OCI-LY1 (cell line): ENCODE data around the gene GAS2L1.

Experiments
- H2AFZ ChIP-seq: fragments of 200-600 bp; sonication (generic), shearing (Covaris generic); 2 replicates; pipeline ENCODE4 v1.6.0; 2014; ENCODE audit warnings: antibody characterized with exemption, mild to moderate bottlenecking, low read length
- H3F3A ChIP-seq: fragments of 200-600 bp; sonication (generic), shearing (Covaris generic); 2 replicates; pipeline ENCODE4 v1.6.0; 2014; ENCODE audit warnings: mild to moderate bottlenecking, antibody characterized with exemption, low read length, moderate library complexity; ENCODE audit not compliant: insufficient read depth
- H3K27ac ChIP-seq: fragments of 200-600 bp; sonication (generic); 2 replicates; pipeline ENCODE4 v1.5.1; 2014; ENCODE audit warnings: low read length, mixed run types, mild to moderate bottlenecking, low read depth; ENCODE audit not compliant: poor library complexity, severe bottlenecking
- H3K27me3 ChIP-seq: fragments of 200-600 bp; sonication (generic); 2 replicates; pipeline ENCODE4 v1.6.0; 2014; ENCODE audit warnings: antibody characterized with exemption, mild to moderate bottlenecking, low read length, moderate library complexity; ENCODE audit not compliant: insufficient read depth
- H3K36me3 ChIP-seq: fragments of 200-600 bp; sonication (generic); 2 replicates; pipeline ENCODE4 v1.6.1; 2014; ENCODE audit warnings: mild to moderate bottlenecking, antibody characterized with exemption, low read length, moderate library complexity, mixed read lengths; ENCODE audit not compliant: insufficient read depth
- H3K4me1 ChIP-seq: fragments of 200-600 bp; sonication (generic); 2 replicates; pipeline ENCODE4 v1.5.1; 2014; ENCODE audit warnings: mild to moderate bottlenecking, low read length, moderate library complexity; ENCODE audit not compliant: insufficient read depth, severe bottlenecking
- H3K4me2 ChIP-seq: fragments of 200-600 bp; sonication (generic), shearing (Covaris generic); 2 replicates; pipeline ENCODE4 v1.6.1; 2014; ENCODE audit warnings: low read length
- H3K4me3 ChIP-seq: fragments of 200-600 bp; sonication (generic); 2 replicates; pipeline ENCODE4 v1.5.1; 2014; ENCODE audit warnings: low read length, low read depth, mild to moderate bottlenecking, mixed read lengths; ENCODE audit not compliant: poor library complexity, severe bottlenecking
- H3K79me2 ChIP-seq: fragments of 200-600 bp; shearing (Covaris generic); 2 replicates; pipeline ENCODE4 v1.6.1; 2016; ENCODE audit warnings: mixed run types, low read length, mixed read lengths; ENCODE audit not compliant: insufficient read depth
- H3K9ac ChIP-seq: fragments of 200-600 bp; sonication (generic), shearing (Covaris generic); 2 replicates; pipeline ENCODE4 v1.6.1; 2014; ENCODE audit warnings: mild to moderate bottlenecking, low read length, mixed read lengths
- H3K9me2 ChIP-seq: fragments of 200-600 bp; sonication (generic), shearing (Covaris generic); 2 replicates; pipeline ENCODE4 v1.6.1; 2014; ENCODE audit warnings: low read depth, mild to moderate bottlenecking, low read length, mixed read lengths
- H3K9me3 ChIP-seq: fragments of 200-600 bp; shearing (Covaris generic); 2 replicates; pipeline ENCODE4 v1.6.1; 2014; ENCODE audit warnings: low read length, mixed read lengths
- H4K20me1 ChIP-seq: fragments of 200-600 bp; sonication (generic), shearing (Covaris generic); 2 replicates; pipeline ENCODE4 v1.6.0; 2016; ENCODE audit warnings: mild to moderate bottlenecking, low read length; ENCODE audit not compliant: insufficient read depth
- CTCF ChIP-seq: fragments of 200-600 bp; sonication (generic), shearing (Covaris generic); IDR thresholded peaks from 2 replicates; pipeline ENCODE4 v1.5.1; 2017; ENCODE audit warnings: mild to moderate bottlenecking, antibody characterized with exemption, low read length, moderate library complexity, mixed read lengths
- EZH2 ChIP-seq: fragments of 200-600 bp; sonication (generic), shearing (Covaris generic); IDR thresholded peaks from 2 replicates; pipeline ENCODE4 v1.8.0; 2017; ENCODE audit warnings: borderline replicate concordance, mixed run types, mild to moderate bottlenecking, antibody characterized with exemption, low read length, moderate library complexity, mixed read lengths

The GAS2L1 gene

GRCh38 chr22:29302402-29302680 lies 4.1 kb upstream of the GAS2L1 start:
- H3K4me2 ChIP-seq, result no peak overlapping the region
- peaks cover 8% of the 10 kb centered on the region for H3K4me1 ChIP-seq
- no peak overlapping the region for H3K9ac ChIP-seq
- peaks cover 39% of the 10 kb centered on the region for H3K36me3 ChIP-seq
- no peaks in the 10 kb centered on the region for H3K9me3 ChIP-seq
- H2AFZ ChIP-seq, result no peak overlapping the region
- no peaks in the 10 kb centered on the region for H3F3A ChIP-seq
- H3K27me3 ChIP-seq, result peaks cover 8% of the 10 kb centered on the region; the same call in 1 of the 2 replicates
- H3K4me3 ChIP-seq, result no peak overlapping the region
- no peak overlapping the region for H3K27ac ChIP-seq
- TF ChIP-seq EZH2 (no peak), CTCF (no peak)
- H3K79me2 ChIP-seq, result no peaks in the 10 kb centered on the region
- no peaks in the 10 kb centered on the region for H4K20me1 ChIP-seq
- no peaks in the 10 kb centered on the region for H3K9me2 ChIP-seq

DNA sequence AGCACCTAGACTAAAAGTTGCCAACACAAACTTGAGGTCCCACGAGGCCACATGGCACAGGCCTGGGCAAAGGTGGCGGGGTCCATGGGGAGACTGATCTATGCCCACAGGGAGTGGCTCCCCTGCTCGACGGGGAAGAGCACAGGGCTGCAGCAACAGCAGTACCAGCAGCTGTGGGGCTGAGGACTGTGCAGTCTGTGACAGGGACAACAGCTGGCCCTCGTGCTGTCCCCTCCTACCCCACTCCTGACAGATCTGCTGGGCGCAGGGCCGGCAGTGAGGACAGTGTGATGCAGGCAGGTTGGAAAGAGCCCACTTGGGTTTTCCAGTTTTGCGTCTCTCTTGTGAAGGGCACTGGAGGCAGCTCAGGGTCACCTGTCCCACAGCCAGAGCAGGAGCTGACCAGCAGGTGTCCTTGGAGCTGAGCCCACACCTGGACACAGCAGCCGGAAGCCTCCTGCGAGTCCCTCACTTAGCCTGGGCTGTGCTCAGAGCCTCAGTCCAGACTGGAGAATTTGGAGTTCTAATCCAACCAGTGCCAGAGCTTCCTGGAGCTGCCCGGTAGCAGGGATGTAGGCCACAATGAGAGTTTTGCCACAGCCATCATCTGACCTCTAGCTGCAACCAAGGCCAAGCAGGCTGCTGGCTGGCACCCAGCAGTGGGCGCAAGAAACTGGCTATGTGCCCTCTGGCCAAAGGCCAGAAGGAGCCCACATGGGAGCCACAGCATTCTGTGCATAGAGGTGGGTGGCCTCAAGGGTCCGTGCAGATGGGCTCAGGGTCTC lies 3.6 kb upstream of the GAS2L1 start:
- no peak overlapping the region for H3K27ac ChIP-seq

DNA sequence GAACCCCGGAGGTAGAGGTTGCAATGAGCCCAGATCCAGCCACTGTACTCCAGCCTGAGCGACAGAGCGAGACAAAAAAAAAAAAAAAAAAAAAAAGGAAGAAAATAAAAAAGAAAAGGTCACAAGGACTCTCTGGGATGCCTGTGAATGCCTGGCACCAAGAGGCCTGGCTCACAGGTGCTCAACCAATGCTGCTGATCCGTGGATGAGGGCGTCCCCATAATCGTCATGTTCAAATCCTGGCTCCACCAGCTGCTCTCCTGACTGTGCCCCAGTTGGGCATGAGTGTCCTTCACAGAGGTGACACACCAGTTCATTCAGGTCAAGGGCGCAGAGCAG lies 645 bp upstream of the GAS2L1 start:
- Histone ChIP-seq H3K9ac (no peak overlapping the region), H3K27ac (no peak overlapping the region)

More for the DNA sequence above, 3.6 kb upstream of the GAS2L1 start:
- Histone ChIP-seq H3K9ac (no peak overlapping the region), H3K9me3 (no peaks in the 10 kb centered on the region), H3K36me3 (peaks cover 34% of the 10 kb centered on the region), H3K4me2 (no peak overlapping the region), H3F3A (no peaks in the 10 kb centered on the region), H3K9me2 (no peaks in the 10 kb centered on the region), H3K4me1 (peaks cover 8% of the 10 kb centered on the region), H3K27me3 (peaks cover 8% of the 10 kb centered on the region; the same call in 1 of the 2 replicates), H2AFZ (no peak overlapping the region), H3K4me3 (no peak overlapping the region), H3K79me2 (no peaks in the 10 kb centered on the region), H4K20me1 (no peaks in the 10 kb centered on the region)
- TF ChIP-seq EZH2, result no peak
- no peak for TF ChIP-seq CTCF

More for the DNA sequence above, 645 bp upstream of the GAS2L1 start:
- H3K9me2 ChIP-seq, result no peaks in the 10 kb centered on the region
- no peaks in the 10 kb centered on the region for H4K20me1 ChIP-seq
- H3K27me3 ChIP-seq, result peaks cover 8% of the 10 kb centered on the region; the same call in 1 of the 2 replicates
- no peak for TF ChIP-seq EZH2
- H3K9me3 ChIP-seq, result no peaks in the 10 kb centered on the region
- H3K4me3 ChIP-seq, result no peak overlapping the region
- H3F3A ChIP-seq, result no peaks in the 10 kb centered on the region
- H3K79me2 ChIP-seq, result no peaks in the 10 kb centered on the region
- peaks cover 8% of the 10 kb centered on the region for H3K4me1 ChIP-seq
- H3K4me2 ChIP-seq, result peak overlapping the region; percentile 50
- no peak overlapping the region for H2AFZ ChIP-seq
- peaks cover 4% of the 10 kb centered on the region for H3K36me3 ChIP-seq
